A549 (cell line): ENCODE results near the gene FAM217B.

ENCODE experiments used
- CEBPB ChIP-seq, 2 experiments: fragments of >200 bp in 1 of 2; sonication (Bioruptor Twin) in 1 of 2; formaldehyde crosslinking in 1 of 2; IDR thresholded peaks; 2 replicates each; pipeline ENCODE4 v1.6.1; 2012 to 2016
- MAFK ChIP-seq: fragments of 450-650 bp; IDR thresholded peaks from 2 replicates; pipeline ENCODE4 v1.6.1; 2014; ENCODE audit not compliant: partially characterized antibody
- PHF8 ChIP-seq: fragments of 200-600 bp; sonication (generic); IDR thresholded peaks from 2 replicates; pipeline ENCODE4 v1.6.1; 2016; ENCODE audit warnings: low read depth, mild to moderate bottlenecking, antibody characterized with exemption, moderate library complexity, borderline replicate concordance
- POLR2A ChIP-seq: IDR thresholded peaks from 2 replicates; pipeline ENCODE4 v1.6.1; 2012; ENCODE audit warnings: mild to moderate bottlenecking, low read length
- RNF2 ChIP-seq: fragments of 200-600 bp; sonication (generic); IDR thresholded peaks from 2 replicates; pipeline ENCODE4 v1.6.1; 2016; ENCODE audit warnings: low read depth, mild to moderate bottlenecking, antibody characterized with exemption, moderate library complexity, borderline replicate concordance
- TF ChIP-seq, protein P1 (sequence below): fragments of >200 bp; sonication (Bioruptor Twin); formaldehyde crosslinking; IDR thresholded peaks from 3 replicates; pipeline ENCODE4 v1.5.1; 2016
- TF ChIP-seq, protein P2 (sequence below): fragments of 450-650 bp; IDR thresholded peaks from 2 replicates; pipeline ENCODE4 v1.6.1; 2014; ENCODE audit warnings: antibody characterized with exemption
- TF ChIP-seq, protein P3 (sequence below): fragments of 150-350 bp; IDR thresholded peaks from 2 replicates; pipeline ENCODE4 v1.6.1; 2014; ENCODE audit warnings: low read depth, mild to moderate bottlenecking, low read length
- TF ChIP-seq, protein P4 (sequence below): fragments of 200-600 bp; sonication (generic); IDR thresholded peaks from 2 replicates; pipeline ENCODE4 v1.6.1; 2016; ENCODE audit warnings: antibody characterized with exemption, mild to moderate bottlenecking, moderate library complexity
- TF ChIP-seq, protein P5 (sequence below): IDR thresholded peaks from 2 replicates; pipeline ENCODE4 v1.6.1; 2012

DNA sequence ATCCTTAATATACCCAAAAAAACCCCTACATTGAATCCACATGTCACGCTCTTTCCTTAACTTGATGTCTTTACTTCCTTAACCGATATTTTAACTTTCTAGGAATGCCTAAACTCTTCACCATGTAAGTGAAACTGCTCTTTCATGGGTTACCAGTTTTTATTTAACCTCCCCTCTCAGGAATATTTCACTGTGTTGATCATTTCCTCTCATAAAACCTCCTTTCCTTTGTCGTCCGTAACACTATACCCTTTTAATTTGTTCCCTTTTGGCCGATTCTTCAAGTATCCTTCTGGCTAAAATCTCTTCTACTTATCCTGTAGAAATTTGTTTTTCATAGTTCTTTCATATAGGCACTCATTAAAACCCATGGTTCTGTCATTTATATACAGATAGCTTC lies 31.3 kb upstream of the FAM217B start:
- TF ChIP-seq, protein P1, sequence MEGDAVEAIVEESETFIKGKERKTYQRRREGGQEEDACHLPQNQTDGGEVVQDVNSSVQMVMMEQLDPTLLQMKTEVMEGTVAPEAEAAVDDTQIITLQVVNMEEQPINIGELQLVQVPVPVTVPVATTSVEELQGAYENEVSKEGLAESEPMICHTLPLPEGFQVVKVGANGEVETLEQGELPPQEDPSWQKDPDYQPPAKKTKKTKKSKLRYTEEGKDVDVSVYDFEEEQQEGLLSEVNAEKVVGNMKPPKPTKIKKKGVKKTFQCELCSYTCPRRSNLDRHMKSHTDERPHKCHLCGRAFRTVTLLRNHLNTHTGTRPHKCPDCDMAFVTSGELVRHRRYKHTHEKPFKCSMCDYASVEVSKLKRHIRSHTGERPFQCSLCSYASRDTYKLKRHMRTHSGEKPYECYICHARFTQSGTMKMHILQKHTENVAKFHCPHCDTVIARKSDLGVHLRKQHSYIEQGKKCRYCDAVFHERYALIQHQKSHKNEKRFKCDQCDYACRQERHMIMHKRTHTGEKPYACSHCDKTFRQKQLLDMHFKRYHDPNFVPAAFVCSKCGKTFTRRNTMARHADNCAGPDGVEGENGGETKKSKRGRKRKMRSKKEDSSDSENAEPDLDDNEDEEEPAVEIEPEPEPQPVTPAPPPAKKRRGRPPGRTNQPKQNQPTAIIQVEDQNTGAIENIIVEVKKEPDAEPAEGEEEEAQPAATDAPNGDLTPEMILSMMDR = no peak
- TF ChIP-seq, protein P2, sequence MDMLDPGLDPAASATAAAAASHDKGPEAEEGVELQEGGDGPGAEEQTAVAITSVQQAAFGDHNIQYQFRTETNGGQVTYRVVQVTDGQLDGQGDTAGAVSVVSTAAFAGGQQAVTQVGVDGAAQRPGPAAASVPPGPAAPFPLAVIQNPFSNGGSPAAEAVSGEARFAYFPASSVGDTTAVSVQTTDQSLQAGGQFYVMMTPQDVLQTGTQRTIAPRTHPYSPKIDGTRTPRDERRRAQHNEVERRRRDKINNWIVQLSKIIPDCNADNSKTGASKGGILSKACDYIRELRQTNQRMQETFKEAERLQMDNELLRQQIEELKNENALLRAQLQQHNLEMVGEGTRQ = no peak
- TF ChIP-seq, protein P3, sequence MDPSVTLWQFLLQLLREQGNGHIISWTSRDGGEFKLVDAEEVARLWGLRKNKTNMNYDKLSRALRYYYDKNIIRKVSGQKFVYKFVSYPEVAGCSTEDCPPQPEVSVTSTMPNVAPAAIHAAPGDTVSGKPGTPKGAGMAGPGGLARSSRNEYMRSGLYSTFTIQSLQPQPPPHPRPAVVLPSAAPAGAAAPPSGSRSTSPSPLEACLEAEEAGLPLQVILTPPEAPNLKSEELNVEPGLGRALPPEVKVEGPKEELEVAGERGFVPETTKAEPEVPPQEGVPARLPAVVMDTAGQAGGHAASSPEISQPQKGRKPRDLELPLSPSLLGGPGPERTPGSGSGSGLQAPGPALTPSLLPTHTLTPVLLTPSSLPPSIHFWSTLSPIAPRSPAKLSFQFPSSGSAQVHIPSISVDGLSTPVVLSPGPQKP = no peak
- TF ChIP-seq MAFK (no peak), CEBPB (IDR thresholded peaks at IDR 0.05) (no peak), PHF8 (no peak), RNF2 (no peak), POLR2A (no peak)
- TF ChIP-seq, protein P4, sequence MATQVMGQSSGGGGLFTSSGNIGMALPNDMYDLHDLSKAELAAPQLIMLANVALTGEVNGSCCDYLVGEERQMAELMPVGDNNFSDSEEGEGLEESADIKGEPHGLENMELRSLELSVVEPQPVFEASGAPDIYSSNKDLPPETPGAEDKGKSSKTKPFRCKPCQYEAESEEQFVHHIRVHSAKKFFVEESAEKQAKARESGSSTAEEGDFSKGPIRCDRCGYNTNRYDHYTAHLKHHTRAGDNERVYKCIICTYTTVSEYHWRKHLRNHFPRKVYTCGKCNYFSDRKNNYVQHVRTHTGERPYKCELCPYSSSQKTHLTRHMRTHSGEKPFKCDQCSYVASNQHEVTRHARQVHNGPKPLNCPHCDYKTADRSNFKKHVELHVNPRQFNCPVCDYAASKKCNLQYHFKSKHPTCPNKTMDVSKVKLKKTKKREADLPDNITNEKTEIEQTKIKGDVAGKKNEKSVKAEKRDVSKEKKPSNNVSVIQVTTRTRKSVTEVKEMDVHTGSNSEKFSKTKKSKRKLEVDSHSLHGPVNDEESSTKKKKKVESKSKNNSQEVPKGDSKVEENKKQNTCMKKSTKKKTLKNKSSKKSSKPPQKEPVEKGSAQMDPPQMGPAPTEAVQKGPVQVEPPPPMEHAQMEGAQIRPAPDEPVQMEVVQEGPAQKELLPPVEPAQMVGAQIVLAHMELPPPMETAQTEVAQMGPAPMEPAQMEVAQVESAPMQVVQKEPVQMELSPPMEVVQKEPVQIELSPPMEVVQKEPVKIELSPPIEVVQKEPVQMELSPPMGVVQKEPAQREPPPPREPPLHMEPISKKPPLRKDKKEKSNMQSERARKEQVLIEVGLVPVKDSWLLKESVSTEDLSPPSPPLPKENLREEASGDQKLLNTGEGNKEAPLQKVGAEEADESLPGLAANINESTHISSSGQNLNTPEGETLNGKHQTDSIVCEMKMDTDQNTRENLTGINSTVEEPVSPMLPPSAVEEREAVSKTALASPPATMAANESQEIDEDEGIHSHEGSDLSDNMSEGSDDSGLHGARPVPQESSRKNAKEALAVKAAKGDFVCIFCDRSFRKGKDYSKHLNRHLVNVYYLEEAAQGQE = no peak
- TF ChIP-seq, protein P5, sequence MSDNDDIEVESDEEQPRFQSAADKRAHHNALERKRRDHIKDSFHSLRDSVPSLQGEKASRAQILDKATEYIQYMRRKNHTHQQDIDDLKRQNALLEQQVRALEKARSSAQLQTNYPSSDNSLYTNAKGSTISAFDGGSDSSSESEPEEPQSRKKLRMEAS = no peak
